ENCODE results near the gene BACE1-AS. TPM values are rescaled to one million over a fixed set of nuclear protein-coding genes. Genes with fewer than 3 reads are reported as not detected.

The BACE1-AS gene
- total and polyA plus RNA-seq, 4 donors = 1.9 to 9.5 (median 5.9) TPM

- DNase-seq (no peak), ATAC-seq (ENCODE audit: insufficient read depth, low FRiP score) (no peak)
- Histone ChIP-seq H3K9me3 (ENCODE audit: control insufficient read depth in 4 of 4, insufficient read depth in 3 of 4, low read length in 3 of 4) (no peaks in the 10 kb centered on the region), H3K27ac (ENCODE audit: low read depth in 1 of 2, low read length in 1 of 2) (no peak overlapping the region), H3K9ac (ENCODE audit: insufficient read depth in 1 of 2, low read length in 2 of 2) (no peak overlapping the region), H3K27me3 (ENCODE audit: control insufficient read depth in 3 of 3, insufficient read depth in 3 of 3, low read length in 2 of 3) (no peaks in the 10 kb centered on the region), H3K4me1 (ENCODE audit: control insufficient read depth in 5 of 5, insufficient read depth in 5 of 5, low read length in 5 of 5) (peaks cover 0 to 2% (median 0%) of the 10 kb centered on the region in 5 donors), H3K4me3 (no peak overlapping the region), H3K36me3 (ENCODE audit: control insufficient read depth in 4 of 4, insufficient read depth in 4 of 4, low read length in 4 of 4) (peaks cover 34 to 50% (median 41%) of the 10 kb centered on the region in 4 donors)
- 95 to 100% methylated on average over 1 of the region's 1 CpG for WGBS, 2 donors
- no peak for TF ChIP-seq CTCF (IDR thresholded peaks at IDR 0.05; ENCODE audit: control extremely low read depth, extremely low read depth)
Measured at GRCh38 chr11:117289795-117290194, 1.4 kb upstream of the BACE1-AS start.

GRCh38 chr11:117292616-117293015 lies 1.5 kb downstream of the BACE1-AS start:
- Histone ChIP-seq H3K9me3 (ENCODE audit: control insufficient read depth in 4 of 4, insufficient read depth in 3 of 4, low read length in 3 of 4) (no peaks in the 10 kb centered on the region), H3K36me3 (ENCODE audit: control insufficient read depth in 4 of 4, insufficient read depth in 4 of 4, low read length in 4 of 4) (peaks cover 28 to 42% (median 32%) of the 10 kb centered on the region in 4 donors), H3K9ac (ENCODE audit: insufficient read depth in 1 of 2, low read length in 2 of 2) (no peak overlapping the region), H3K27ac (ENCODE audit: low read depth in 1 of 2, low read length in 1 of 2) (no peak overlapping the region), H3K4me1 (ENCODE audit: control insufficient read depth in 5 of 5, insufficient read depth in 5 of 5, low read length in 5 of 5) (peaks cover 0 to 2% (median 0%) of the 10 kb centered on the region in 5 donors), H3K4me3 (no peak overlapping the region), H3K27me3 (ENCODE audit: control insufficient read depth in 3 of 3, insufficient read depth in 3 of 3, low read length in 2 of 3) (no peaks in the 10 kb centered on the region)
- ATAC-seq (ENCODE audit: insufficient read depth, low FRiP score) = no peak
- DNase-seq = no peak
- 92 to 100% methylated on average over 2 of the region's 2 CpGs for WGBS, 2 donors
- no peak for TF ChIP-seq CTCF (IDR thresholded peaks at IDR 0.05; ENCODE audit: control extremely low read depth, extremely low read depth)

- H3K27me3 ChIP-seq (ENCODE audit: control insufficient read depth in 3 of 3, insufficient read depth in 3 of 3, low read length in 2 of 3) = no peaks in the 10 kb centered on the region
- peaks cover 9 to 26% (median 12%) of the 10 kb centered on the region in 4 donors for H3K36me3 ChIP-seq (ENCODE audit: control insufficient read depth in 4 of 4, insufficient read depth in 4 of 4, low read length in 4 of 4)
- no peaks in the 10 kb centered on the region for H3K9me3 ChIP-seq (ENCODE audit: control insufficient read depth in 4 of 4, insufficient read depth in 3 of 4, low read length in 3 of 4)
- H3K4me1 ChIP-seq (ENCODE audit: control insufficient read depth in 5 of 5, insufficient read depth in 5 of 5, low read length in 5 of 5) = peaks cover 0 to 11% (median 5%) of the 10 kb centered on the region in 5 donors
- no peak overlapping the region for H3K27ac ChIP-seq (ENCODE audit: low read depth in 1 of 2, low read length in 1 of 2)
- H3K4me3 ChIP-seq = no peak overlapping the region
- DNase-seq = no peak
- WGBS, 2 donors = 87 to 88% methylated on average over 9 of the region's 9 CpGs
- H3K9ac ChIP-seq (ENCODE audit: insufficient read depth in 1 of 2, low read length in 2 of 2) = no peak overlapping the region
- no peak for TF ChIP-seq CTCF (IDR thresholded peaks at IDR 0.05; ENCODE audit: control extremely low read depth, extremely low read depth)
- ATAC-seq (ENCODE audit: insufficient read depth, low FRiP score) = no peak
Measured at GRCh38 chr11:117295438-117296137, 4.4 kb downstream of the BACE1-AS start.
